NB4 (cell line): ENCODE results near the gene EFNA2.
"Not testable (repeated sequence)": the region's sequence is repeated elsewhere in the genome, so short reads cannot be mapped to it uniquely, and the experiment has no call there.

Experiments
- DNase-seq: peaks from one replicate; pipeline ENCODE4 v3.0.0; 2010; ENCODE audit warnings: low read depth
- H3K4me3 ChIP-seq: one replicate; pipeline ENCODE4 v1.5.1; 2011; ENCODE audit warnings: mild to moderate bottlenecking, low read depth, low read length, moderate library complexity
- CTCF ChIP-seq: IDR thresholded peaks from one replicate; pipeline ENCODE4 v1.5.1; 2012; ENCODE audit warnings: low read depth, low read length
- MYC ChIP-seq: IDR thresholded peaks from 2 replicates; pipeline ENCODE4 v1.6.1; 2011; ENCODE audit warnings: low read depth, low read length
- POLR2A ChIP-seq: IDR thresholded peaks from 2 replicates; pipeline ENCODE4 v1.6.1; 2011; ENCODE audit warnings: mild to moderate bottlenecking; ENCODE audit not compliant: insufficient read length; ENCODE audit errors: extremely low read depth
- TF ChIP-seq, protein P1 (sequence below): IDR thresholded peaks from 2 replicates; pipeline ENCODE4 v1.6.1; 2011; ENCODE audit warnings: low read depth, low read length

Gene EFNA2

DNA sequence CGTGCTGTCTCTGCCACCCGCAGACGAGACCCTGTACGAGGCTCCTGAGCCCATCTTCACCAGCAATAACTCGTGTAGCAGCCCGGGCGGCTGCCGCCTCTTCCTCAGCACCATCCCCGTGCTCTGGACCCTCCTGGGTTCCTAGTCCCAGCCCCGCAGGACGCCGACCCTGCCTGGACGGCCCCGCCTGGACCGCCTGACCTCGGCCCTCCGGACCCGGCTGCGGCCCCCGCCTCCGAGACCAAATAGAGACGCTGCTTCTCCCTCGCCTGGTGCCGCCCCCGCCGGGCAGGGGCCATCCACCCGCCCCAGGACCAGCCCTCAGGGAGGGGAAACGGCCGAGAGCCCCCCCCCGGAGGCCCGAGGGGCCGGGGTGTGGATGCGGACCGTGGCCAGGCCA, 14.1 kb downstream of the EFNA2 start:
- TF ChIP-seq MYC (no peak), CTCF (no peak), POLR2A (no peak)
- TF ChIP-seq, protein P1, sequence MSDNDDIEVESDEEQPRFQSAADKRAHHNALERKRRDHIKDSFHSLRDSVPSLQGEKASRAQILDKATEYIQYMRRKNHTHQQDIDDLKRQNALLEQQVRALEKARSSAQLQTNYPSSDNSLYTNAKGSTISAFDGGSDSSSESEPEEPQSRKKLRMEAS: no peak
- no peak overlapping the region for H3K4me3 ChIP-seq
- no peak for DNase-seq

- TF ChIP-seq MYC (no peak), POLR2A (no peak), CTCF (no peak)
- TF ChIP-seq, protein P1: no peak
- no peak overlapping the region for H3K4me3 ChIP-seq
- DNase-seq: no peak
Observed at GRCh38 chr19:1300744-1301490, 15.2 kb downstream of the EFNA2 start.

DNA sequence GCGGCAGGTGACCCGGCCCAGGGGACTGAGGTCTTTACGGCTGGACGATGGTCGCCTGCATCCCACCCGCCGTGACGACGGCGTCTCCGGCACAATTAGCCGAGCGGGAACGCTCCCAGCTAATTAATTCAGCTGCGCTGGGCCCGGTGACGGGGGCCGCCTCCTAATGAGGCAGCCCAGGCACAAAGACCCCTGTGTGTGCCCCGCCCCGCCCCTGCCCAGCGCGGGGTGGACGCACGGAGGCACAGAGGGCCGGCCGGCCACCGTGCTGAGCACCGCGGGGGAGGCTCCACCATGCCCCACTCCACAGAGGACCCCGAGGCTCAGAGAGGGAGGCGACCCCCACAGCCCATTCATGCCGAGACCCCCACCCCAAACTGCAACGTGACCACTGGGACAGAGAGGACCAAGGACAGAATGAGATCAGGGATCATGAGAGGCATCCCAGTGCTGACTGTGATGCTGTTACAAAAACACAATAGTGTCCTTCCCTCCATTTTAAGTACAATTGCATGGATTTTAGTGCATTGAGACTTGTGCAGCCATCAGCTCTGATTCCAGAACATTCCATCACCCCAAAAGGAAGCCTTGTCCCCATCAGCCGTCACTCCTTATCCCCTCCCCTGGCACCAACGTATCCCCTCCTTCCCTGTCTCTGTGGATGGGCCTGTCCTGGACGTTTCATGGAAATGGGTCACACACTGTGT, 17.0 kb downstream of the EFNA2 start:
- DNase-seq: no peak
- TF ChIP-seq POLR2A: no peak
- TF ChIP-seq, protein P1: no peak
- no peak for TF ChIP-seq MYC
- no peak for TF ChIP-seq CTCF

GRCh38 chr19:1304197-1304924, 18.7 kb downstream of the EFNA2 start:
- no peak for DNase-seq
- TF ChIP-seq CTCF (no peak), POLR2A (no peak), MYC (no peak)
- TF ChIP-seq, protein P1: no peak
- H3K4me3 ChIP-seq: no peak overlapping the region

More for the DNA sequence above, 17.0 kb downstream of the EFNA2 start:
- H3K4me3 ChIP-seq: no peak overlapping the region

GRCh38 chr19:1305354-1305753, 19.7 kb downstream of the EFNA2 start:
- not testable (repeated sequence) for H3K4me3 ChIP-seq, DNase-seq

- H3K4me3 ChIP-seq: peak overlapping the region; percentile 85
- no peak for TF ChIP-seq CTCF
- peak; percentile 51 for TF ChIP-seq POLR2A
- 0 out of 2 replicates have a peak, but pooled peaks have one; percentile 12 for TF ChIP-seq MYC
- TF ChIP-seq, protein P1: 0 out of 2 replicates have a peak, but pooled peaks have one; percentile 7
- DNase-seq: peak; percentile 84
Observed at GRCh38 chr19:1307320-1307719, 21.6 kb downstream of the EFNA2 start.
